Stomach (tissue), 4 donors: Measurements from ENCODE around the gene DCAF6.

ENCODE experiments used
- CTCF ChIP-seq, 7 experiments: fragments of 450-650 bp in 4 of 7; fragments of 200-600 bp in 3 of 7; sonication (generic) in 3 of 7; IDR thresholded peaks; one replicate each; pipeline ENCODE4 v1.5.1; 2016 to 2019; ENCODE audit warnings: antibody characterized with exemption in 7 of 7, control low read depth in 2 of 7, mild to moderate bottlenecking in 1 of 7
- POLR2A ChIP-seq, 4 donors: fragments of 450-650 bp; IDR thresholded peaks; one replicate each; pipeline ENCODE4 v1.6.1; 2016; ENCODE audit warnings: antibody characterized with exemption in 4 of 4, control low read depth in 2 of 4, mild to moderate bottlenecking in 1 of 4, moderate library complexity in 1 of 4

GRCh38 chr1:167937709-167938010 lies 1.2 kb downstream of the DCAF6 start:
- TF ChIP-seq POLR2A (IDR thresholded peaks at IDR 0.05) = no peak
- no peak for TF ChIP-seq CTCF (IDR thresholded peaks at IDR 0.05)
